Measurements from ENCODE around the gene JADE2.

DNA sequence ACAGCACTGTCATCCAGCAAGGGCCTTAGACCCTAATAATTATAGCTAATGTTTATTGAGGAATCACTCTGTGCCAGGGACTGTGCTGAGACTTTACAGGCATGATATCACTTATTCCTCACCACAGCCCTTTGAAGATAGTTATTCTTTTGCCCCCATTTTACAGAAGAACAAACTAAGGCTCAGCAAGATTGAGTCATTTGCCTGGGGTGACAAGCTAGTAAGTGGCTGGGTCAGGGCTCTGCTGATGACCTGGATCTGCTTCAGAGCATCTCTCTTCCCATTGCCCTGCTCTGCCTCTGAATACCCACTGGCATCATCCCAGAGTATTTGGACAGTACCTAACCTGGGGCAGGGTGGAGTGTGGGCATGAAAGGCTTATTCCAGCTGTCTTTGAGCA is 11.8 kb downstream of the JADE2 start:
- TF ChIP-seq, protein P1, sequence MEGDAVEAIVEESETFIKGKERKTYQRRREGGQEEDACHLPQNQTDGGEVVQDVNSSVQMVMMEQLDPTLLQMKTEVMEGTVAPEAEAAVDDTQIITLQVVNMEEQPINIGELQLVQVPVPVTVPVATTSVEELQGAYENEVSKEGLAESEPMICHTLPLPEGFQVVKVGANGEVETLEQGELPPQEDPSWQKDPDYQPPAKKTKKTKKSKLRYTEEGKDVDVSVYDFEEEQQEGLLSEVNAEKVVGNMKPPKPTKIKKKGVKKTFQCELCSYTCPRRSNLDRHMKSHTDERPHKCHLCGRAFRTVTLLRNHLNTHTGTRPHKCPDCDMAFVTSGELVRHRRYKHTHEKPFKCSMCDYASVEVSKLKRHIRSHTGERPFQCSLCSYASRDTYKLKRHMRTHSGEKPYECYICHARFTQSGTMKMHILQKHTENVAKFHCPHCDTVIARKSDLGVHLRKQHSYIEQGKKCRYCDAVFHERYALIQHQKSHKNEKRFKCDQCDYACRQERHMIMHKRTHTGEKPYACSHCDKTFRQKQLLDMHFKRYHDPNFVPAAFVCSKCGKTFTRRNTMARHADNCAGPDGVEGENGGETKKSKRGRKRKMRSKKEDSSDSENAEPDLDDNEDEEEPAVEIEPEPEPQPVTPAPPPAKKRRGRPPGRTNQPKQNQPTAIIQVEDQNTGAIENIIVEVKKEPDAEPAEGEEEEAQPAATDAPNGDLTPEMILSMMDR (conservative IDR thresholded peaks at IDR 0.05; ENCODE audit: low read length), result no peak
- TF ChIP-seq EZH2phosphoT487 (IDR thresholded peaks at IDR 0.05; ENCODE audit: borderline replicate concordance, low read depth, low read length), result no peak

Measured in OCI-LY7 (cell line).